Heart right ventricle (tissue), 16 donors: Measurements from ENCODE around the gene ARID5A. TPM values are rescaled to one million over a fixed set of nuclear protein-coding genes. Genes with fewer than 3 reads are reported as not detected.

Source experiments
- ATAC-seq, 8 donors: fragments of 200-7000 bp; cut with Tn5 transposase; one replicate each; pipeline ENCODE4 v1.9.1; 2020; ENCODE audit warnings: mild to moderate bottlenecking in 8 of 8, moderate library complexity in 8 of 8, moderate number of reproducible peaks in 1 of 8
- DNase-seq, 2 donors: peaks; one replicate each; pipeline ENCODE4 v3.0.0-alpha.2; 2020
- H3K27ac ChIP-seq, 10 donors: fragments of 200-600 bp; sonication (generic) in 2 of 10; one replicate each; pipeline versions ENCODE4 v1.5.0 to v1.8.0; 2020 to 2022; ENCODE audit warnings: mild to moderate bottlenecking in 3 of 10
- H3K27me3 ChIP-seq, 7 donors: fragments of 200-600 bp; one replicate each; pipeline ENCODE4 v1.8.0; 2021 to 2022; ENCODE audit warnings: mild to moderate bottlenecking in 2 of 7
- H3K36me3 ChIP-seq, 9 donors: fragments of 200-600 bp; sonication (generic) in 1 of 9; one replicate each; pipeline versions ENCODE4 v1.5.0 to v1.8.0; 2020 to 2022; ENCODE audit warnings: mild to moderate bottlenecking in 2 of 9
- H3K4me1 ChIP-seq, 9 donors: fragments of 200-600 bp; sonication (generic) in 1 of 9; one replicate each; pipeline versions ENCODE4 v1.5.0 to v1.8.0; 2020 to 2022; ENCODE audit warnings: mild to moderate bottlenecking in 4 of 9
- H3K4me3 ChIP-seq, 10 donors: fragments of 200-600 bp; sonication (generic) in 2 of 10; one replicate each; pipeline versions ENCODE4 v1.5.0 to v1.8.0; 2020 to 2022; ENCODE audit warnings: mild to moderate bottlenecking in 7 of 10, moderate library complexity in 2 of 10
- H3K9me3 ChIP-seq, 11 donors: fragments of 200-600 bp in 10 of 11; sonication (generic) in 2 of 11; one replicate each; pipeline versions ENCODE4 v1.5.0 to v1.8.0; 2013 to 2022; ENCODE audit warnings: mild to moderate bottlenecking in 2 of 11, control low read depth in 1 of 11, moderate library complexity in 1 of 11
- WGBS, 2 donors: extraction: QIAGEN DNeasy Blood & Tissue Kit; methylation state at CpG; one replicate each; pipeline ENCODE4 v1.1.7; 2013; ENCODE audit warnings: inconsistent platforms in 1 of 2; 5-methylcytosine and 5-hydroxymethylcytosine counted together
- intact Hi-C, 10 donors: fragments of 100-400 bp; cut with DNase I; formaldehyde crosslinking; loops; one replicate each; pipeline versions ENCODE4 v1.11.1 to v1.14.2; 2022
- polyA plus RNA-seq, 2 donors: library from polyadenylated mRNA; stranded (reverse); fragments of 200-250 nt; gene quantifications; one replicate each; pipeline ENCODE4 v1.2.3, GENCODE V29; 2013
- total RNA-seq, 10 donors: library from RNA; stranded (reverse); fragmentation: NEBNext Ultra II Directional in 3 of 10; extraction: Animal tissue kit (Norgen Biotek cat#: 25700) in 3 of 10; gene quantifications; one replicate each; pipeline versions ENCODE4 v1.2.1 to v1.2.4, GENCODE V29; 2021 to 2023
- TF ChIP-seq, protein P1 (sequence below), 9 donors: fragments of 200-600 bp; sonication (generic) in 2 of 9; IDR thresholded peaks; one replicate each; pipeline versions ENCODE4 v1.5.0 to v1.8.0; 2021 to 2022; ENCODE audit warnings: antibody characterized with exemption in 9 of 9, mild to moderate bottlenecking in 5 of 9, moderate library complexity in 1 of 9
- donor health status: Arrhythmogenic right ventricular cardiomyopathy.
- donor health status: ischemic (EF 13 %, LVEDD 7.1; RV severe dilation, severe dysfunction).
- donor health status: healthy with polysubstance abuse.
- donor health status: DM: no; HTN: yes; CAD: no.
- donor health status: DM: no; HTN: no; CAD: no.
- donor health status: ischemic (EF 25% LVEDD 6.9; RV normal size, moderate dysfunction).
- donor health status: ischemic (EF 25% LVEDD 5.7; RV mildly dilated, moderate dysfunction).
- donor health status: healthy.
- donor health status: DM: yes; HTN: yes; CAD: no.
- donor health status: Ischemic cardiomyopathy.
- donor health status: ischemic (EF 35%, LVEDD 5.7; RV mildly dilated, moderate dysfunction).
- donor health status: nonischemic (EF 11% LVEDD 7.7; RV severe dilation, severe dysfunction).
- donor health status: DM: yes; HTN: yes; CAD: no.
- donor health status: PGD.
- donor health status: ischemic (EF 29% LVEDD 5.4; RV normal size, mild dysfunction).
- donor health status: nonischemic (EF 23%, LVEDD 6.1; RV moderate dilation, normal function).

Gene ARID5A
- total and polyA plus RNA-seq, 12 donors, result 12.0 to 121 (median 41.1) TPM

DNA sequence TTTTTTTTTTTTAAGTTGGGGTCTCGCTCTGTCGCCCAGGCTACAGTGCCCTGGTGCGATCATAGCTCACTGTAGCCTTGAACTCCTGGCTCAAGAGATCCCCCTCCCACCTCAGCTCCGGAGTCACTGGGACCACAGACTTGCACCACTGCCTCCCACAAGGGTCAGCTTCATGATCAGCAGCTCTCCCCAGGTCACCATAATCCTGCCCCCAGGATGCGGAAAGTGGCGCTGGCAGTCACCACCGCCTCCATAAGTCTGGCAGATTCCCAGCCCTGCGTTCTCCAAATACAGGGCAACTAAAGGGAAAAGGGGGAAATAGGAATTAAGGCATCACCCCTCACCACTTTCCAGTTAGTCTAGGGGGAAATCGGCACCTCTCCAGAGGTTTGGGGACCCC, 5.2 kb upstream of the ARID5A start:
- Histone ChIP-seq H3K36me3 (no peaks in the 10 kb centered on the region), H3K27ac (peak overlapping the region; percentile 62 to 100 (median 92)), H3K27me3 (no peaks in the 10 kb centered on the region), H3K9me3 (no peaks in the 10 kb centered on the region), H3K4me3 (peak overlapping the region in 7 of 10 donors; percentile 3 to 45 (median 38)), H3K4me1 (peaks cover 39 to 99% (median 91%) of the 10 kb centered on the region in 9 donors)
- peak in 1 of 2 donors; percentile 16 for DNase-seq
- 87 to 89% methylated on average over 9 of the region's 9 CpGs for WGBS, 2 donors
- TF ChIP-seq, protein P1, sequence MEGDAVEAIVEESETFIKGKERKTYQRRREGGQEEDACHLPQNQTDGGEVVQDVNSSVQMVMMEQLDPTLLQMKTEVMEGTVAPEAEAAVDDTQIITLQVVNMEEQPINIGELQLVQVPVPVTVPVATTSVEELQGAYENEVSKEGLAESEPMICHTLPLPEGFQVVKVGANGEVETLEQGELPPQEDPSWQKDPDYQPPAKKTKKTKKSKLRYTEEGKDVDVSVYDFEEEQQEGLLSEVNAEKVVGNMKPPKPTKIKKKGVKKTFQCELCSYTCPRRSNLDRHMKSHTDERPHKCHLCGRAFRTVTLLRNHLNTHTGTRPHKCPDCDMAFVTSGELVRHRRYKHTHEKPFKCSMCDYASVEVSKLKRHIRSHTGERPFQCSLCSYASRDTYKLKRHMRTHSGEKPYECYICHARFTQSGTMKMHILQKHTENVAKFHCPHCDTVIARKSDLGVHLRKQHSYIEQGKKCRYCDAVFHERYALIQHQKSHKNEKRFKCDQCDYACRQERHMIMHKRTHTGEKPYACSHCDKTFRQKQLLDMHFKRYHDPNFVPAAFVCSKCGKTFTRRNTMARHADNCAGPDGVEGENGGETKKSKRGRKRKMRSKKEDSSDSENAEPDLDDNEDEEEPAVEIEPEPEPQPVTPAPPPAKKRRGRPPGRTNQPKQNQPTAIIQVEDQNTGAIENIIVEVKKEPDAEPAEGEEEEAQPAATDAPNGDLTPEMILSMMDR (IDR thresholded peaks at IDR 0.05), result no peak
- ATAC-seq, result no peak
- intact Hi-C loops, result loop anchor here in 3 of 10 donors (10.0 kb wide), 2 partner anchors 103 to 337 kb away; partner anchors contain the start of gene KANSL3 (in 2 of the 3)

DNA sequence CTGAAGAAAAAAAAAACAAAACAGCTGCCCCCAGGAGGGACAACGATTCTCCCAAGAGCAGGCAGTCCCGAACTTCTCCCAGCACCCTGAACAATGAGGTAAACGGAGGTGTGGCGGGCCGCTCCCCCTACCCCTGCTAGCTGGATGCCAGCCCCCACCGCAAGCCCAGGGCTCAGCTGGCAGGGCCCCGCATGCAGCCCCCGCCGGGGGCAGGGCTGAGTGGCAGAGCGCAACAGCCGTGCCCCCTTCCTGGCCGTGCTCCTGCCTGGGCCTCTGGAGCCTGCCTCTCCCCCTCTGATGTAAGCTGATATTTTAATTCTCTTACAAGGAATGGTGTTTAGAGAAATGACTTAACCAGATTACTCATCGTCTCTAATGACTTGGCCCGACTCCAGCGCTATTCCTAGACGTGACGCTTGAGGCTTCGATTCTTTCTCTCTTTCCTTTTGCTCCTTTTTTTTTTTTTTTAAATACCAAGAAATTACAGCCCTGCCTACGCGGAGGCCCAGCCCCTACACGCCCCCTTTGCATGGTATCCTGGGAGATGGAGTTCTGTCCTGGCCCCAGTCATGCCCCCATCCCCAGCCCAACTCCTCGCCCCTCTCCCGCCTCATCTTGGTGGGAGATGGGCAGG, 4.6 kb upstream of the ARID5A start:
- Histone ChIP-seq H3K9me3 (no peaks in the 10 kb centered on the region), H3K4me1 (peaks cover 39 to 95% (median 87%) of the 10 kb centered on the region in 9 donors), H3K36me3 (no peaks in the 10 kb centered on the region), H3K27me3 (no peaks in the 10 kb centered on the region), H3K4me3 (peak overlapping the region in 9 of 10 donors; percentile 1 to 45 (median 31)), H3K27ac (peak overlapping the region; percentile 62 to 100 (median 92))
- TF ChIP-seq, protein P1 (IDR thresholded peaks at IDR 0.05), result no peak
- intact Hi-C loops, result loop anchor here in 3 of 10 donors (10.0 kb wide), 2 partner anchors 103 to 337 kb away; partner anchors contain the start of gene KANSL3 (in 2 of the 3)
- 8 to 11% methylated on average over 23 of the region's 23 CpGs for WGBS, 2 donors
- DNase-seq (peak; percentile 82 to 98), ATAC-seq (peak; percentile 56 to 76 (median 70))

DNA sequence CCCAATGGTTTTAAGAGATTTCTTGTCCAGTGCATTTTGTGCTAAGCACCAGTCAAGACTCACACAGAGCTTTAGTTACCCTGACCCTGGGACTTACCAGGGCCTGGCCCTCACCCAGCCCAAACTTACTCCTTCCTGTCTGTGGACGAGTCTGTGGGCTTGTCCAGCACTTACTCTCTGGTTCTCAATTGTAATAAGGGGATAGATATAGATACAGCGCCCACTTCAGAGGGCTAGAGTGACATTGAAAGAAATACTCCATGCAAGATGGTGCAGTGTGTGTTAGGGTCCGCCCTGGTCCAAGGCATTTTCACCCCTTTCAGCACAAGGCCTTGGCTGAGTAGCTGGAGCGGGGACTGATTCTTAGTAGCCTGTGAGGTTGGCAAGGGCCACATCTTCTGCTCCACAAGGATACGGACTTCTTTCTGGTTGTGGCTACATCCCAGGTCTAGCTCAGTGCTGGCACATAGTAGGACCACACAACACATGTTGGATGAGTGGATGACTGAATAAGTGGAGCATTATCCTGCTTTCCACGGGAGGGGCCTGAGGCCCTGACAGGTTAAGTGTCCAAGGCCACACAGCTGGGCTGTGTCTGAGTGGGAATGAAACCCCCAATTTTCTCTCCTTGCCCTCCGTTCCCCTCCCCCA, 3.8 kb upstream of the ARID5A start:
- intact Hi-C loops, result loop anchor here in 3 of 10 donors (10.0 kb wide), 2 partner anchors 102 to 338 kb away; partner anchors contain the start of gene KANSL3 (in 2 of the 3)
- Histone ChIP-seq H3K27me3 (no peaks in the 10 kb centered on the region), H3K4me3 (peak overlapping the region in 2 of 10 donors; percentile 38 to 45), H3K36me3 (no peaks in the 10 kb centered on the region), H3K4me1 (peaks cover 35 to 92% (median 82%) of the 10 kb centered on the region in 9 donors), H3K9me3 (no peaks in the 10 kb centered on the region), H3K27ac (peak overlapping the region; percentile 62 to 100 (median 92))
- TF ChIP-seq, protein P1 (IDR thresholded peaks at IDR 0.05), result no peak
- 74 to 79% methylated on average over 7 of the region's 7 CpGs for WGBS, 2 donors
- DNase-seq, result peak in 1 of 2 donors; percentile 20
- ATAC-seq, result no peak

DNA sequence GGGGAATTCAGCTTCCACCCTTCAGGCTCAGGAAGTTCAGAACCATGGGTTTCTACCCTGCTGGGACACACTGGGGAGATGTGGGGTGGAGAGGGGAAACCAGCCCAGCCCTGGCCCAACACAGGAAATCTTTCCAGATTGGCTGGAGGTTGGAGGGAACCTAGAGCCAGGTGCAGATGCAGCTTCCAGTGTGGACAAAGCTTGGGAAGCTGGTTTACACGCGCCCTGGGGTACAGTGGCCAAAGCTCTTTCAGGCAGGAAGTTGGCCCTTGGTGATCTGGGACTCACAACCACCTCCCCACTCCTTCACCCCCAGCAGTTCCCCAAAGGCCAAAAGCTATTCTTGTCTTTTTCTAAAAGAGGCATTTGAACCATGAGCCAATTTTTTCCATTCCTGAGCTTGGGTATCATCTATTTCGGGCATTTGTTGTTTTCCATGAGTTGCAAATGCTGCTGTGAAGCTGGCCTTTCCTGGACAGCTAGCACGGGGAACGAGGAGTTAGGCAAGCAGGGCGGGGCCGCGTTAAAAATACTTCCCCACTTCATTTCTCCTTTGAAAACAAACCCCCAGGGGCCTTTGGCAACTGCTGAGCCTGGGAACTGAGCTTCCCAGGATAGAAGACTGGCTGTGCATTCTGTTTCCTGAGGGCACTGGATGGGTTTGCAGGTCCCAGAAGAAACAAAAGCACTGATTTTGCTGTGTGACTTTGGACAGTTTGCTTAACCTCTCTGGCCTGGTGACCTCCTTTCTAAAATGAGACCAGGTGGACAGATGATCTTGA, 3.1 kb upstream of the ARID5A start:
- Histone ChIP-seq H3K27me3 (no peaks in the 10 kb centered on the region), H3K27ac (peak overlapping the region; percentile 62 to 100 (median 92)), H3K9me3 (no peaks in the 10 kb centered on the region), H3K4me1 (peaks cover 28 to 92% (median 82%) of the 10 kb centered on the region in 9 donors), H3K4me3 (peak overlapping the region in 2 of 10 donors; percentile 2 to 3), H3K36me3 (no peaks in the 10 kb centered on the region)
- intact Hi-C loops, result loop anchor here in 3 of 10 donors (10.0 kb wide), 2 partner anchors 101 to 339 kb away; partner anchors contain the start of gene KANSL3 (in 2 of the 3)
- ATAC-seq (peak; percentile 14 to 52 (median 38)), DNase-seq (peak; percentile 77 to 92)
- WGBS, 2 donors, result 14 to 15% methylated on average over 8 of the region's 8 CpGs
- TF ChIP-seq, protein P1 (IDR thresholded peaks at IDR 0.05), result no peak
